ENCODE results near the gene ZPR1. TPM values are rescaled to one million over a fixed set of nuclear protein-coding genes. Genes with fewer than 3 reads are reported as not detected.

ZPR1 gene
- total RNA-seq, 1 donor from 2014 or later: 69.0 TPM

GRCh38 chr11:116791002-116791812, 3.4 kb upstream of the ZPR1 start:
- ATAC-seq (ENCODE audit: low read depth) (peak; percentile 42), DNase-seq (peak; percentile 56)
- CTCF ChIA-PET: interaction anchor here (0.6 to 3.7 kb wide), 12 partner anchors 9 to 439 kb away, joined by 3 to 38 read pairs (median 4); partner anchors contain the start of genes APOA1 and BUD13
- intact Hi-C loops (cut with micrococcal nuclease): loop anchor here (1.0 to 2.0 kb wide), 3 partner anchors 45 to 436 kb away; no protein-coding TSS in a partner anchor
- POLR2A ChIA-PET: interaction anchor here (1.1 kb wide), 1 partner anchor 45 kb away, joined by 3 read pairs; no protein-coding TSS in a partner anchor
- Mint-ChIP-seq H3K9me3 (no peaks in the 10 kb centered on the region), H3K4me1 (peaks cover 28% of the 10 kb centered on the region), H3K27me3 (peaks cover 4% of the 10 kb centered on the region), H3K4me3 (no peak overlapping the region), H3K27ac (no peak overlapping the region), H3K36me3 (ENCODE audit: low read depth) (peaks cover 19% of the 10 kb centered on the region)
- TF ChIP-seq CTCF (IDR thresholded peaks at IDR 0.05): no peak

GRCh38 chr11:116790167-116791001, 2.6 kb upstream of the ZPR1 start:
- H3K9me3 Mint-ChIP-seq: no peaks in the 10 kb centered on the region
- no peak overlapping the region for H3K4me3 Mint-ChIP-seq
- intact Hi-C loops (cut with micrococcal nuclease): loop anchor here (1.0 to 2.0 kb wide), 3 partner anchors 46 to 436 kb away; no protein-coding TSS in a partner anchor
- ATAC-seq (ENCODE audit: low read depth) (no peak), DNase-seq (no peak)
- peaks cover 33% of the 10 kb centered on the region for H3K4me1 Mint-ChIP-seq
- peaks cover 27% of the 10 kb centered on the region for H3K36me3 Mint-ChIP-seq (ENCODE audit: low read depth)
- ChIA-PET POLR2A (interaction anchor here (1.1 kb wide), 1 partner anchor 46 kb away, joined by 3 read pairs; no protein-coding TSS in a partner anchor), CTCF (interaction anchor here (0.6 to 3.7 kb wide), 10 partner anchors 9 to 440 kb away, joined by 3 to 38 read pairs (median 4); partner anchors contain the start of gene APOA1)
- H3K27ac Mint-ChIP-seq: no peak overlapping the region
- H3K27me3 Mint-ChIP-seq: peaks cover 4% of the 10 kb centered on the region
- TF ChIP-seq CTCF (IDR thresholded peaks at IDR 0.05): no peak

GRCh38 chr11:116788975-116789374, 1.2 kb upstream of the ZPR1 start:
- Mint-ChIP-seq H3K27me3 (peaks cover 4% of the 10 kb centered on the region), H3K9me3 (no peaks in the 10 kb centered on the region), H3K36me3 (ENCODE audit: low read depth) (peaks cover 41% of the 10 kb centered on the region), H3K27ac (no peak overlapping the region), H3K4me1 (peaks cover 33% of the 10 kb centered on the region), H3K4me3 (peak overlapping the region; percentile 98)
- no peak for TF ChIP-seq CTCF (IDR thresholded peaks at IDR 0.05)
- ChIA-PET POLR2A (interaction anchor here (1.1 kb wide), 1 partner anchor 441 kb away, joined by 5 read pairs; no protein-coding TSS in a partner anchor), CTCF (interaction anchor here (1.4 to 3.7 kb wide), 2 partner anchors 11 to 316 kb away, joined by 3 to 38 read pairs; no protein-coding TSS in a partner anchor)
- intact Hi-C loops (cut with micrococcal nuclease): loop anchor here (1.0 to 5.0 kb wide), 3 partner anchors 16 to 308 kb away; partner anchors contain the start of gene SIK3
- ATAC-seq (ENCODE audit: low read depth) (no peak), DNase-seq (no peak)

- H3K4me3 Mint-ChIP-seq: peak overlapping the region; percentile 98
- ChIA-PET POLR2A (interaction anchor here (1.0 to 3.1 kb wide), 6 partner anchors 14 to 442 kb away, joined by 4 to 52 read pairs (median 7); partner anchors contain the start of genes BUD13 and PAFAH1B2), CTCF (interaction anchor here (1.4 to 3.7 kb wide), 2 partner anchors 10 to 316 kb away, joined by 3 to 38 read pairs; no protein-coding TSS in a partner anchor)
- H3K27ac Mint-ChIP-seq: peak overlapping the region; percentile 95
- no peaks in the 10 kb centered on the region for H3K9me3 Mint-ChIP-seq
- DNase-seq (no peak), ATAC-seq (ENCODE audit: low read depth) (no peak)
- intact Hi-C loops (cut with micrococcal nuclease): loop anchor here (1.0 to 5.0 kb wide), 3 partner anchors 15 to 309 kb away; partner anchors contain the start of gene SIK3
- peaks cover 43% of the 10 kb centered on the region for H3K36me3 Mint-ChIP-seq (ENCODE audit: low read depth)
- peaks cover 33% of the 10 kb centered on the region for H3K4me1 Mint-ChIP-seq
- TF ChIP-seq CTCF (IDR thresholded peaks at IDR 0.05): no peak
- peaks cover 4% of the 10 kb centered on the region for H3K27me3 Mint-ChIP-seq
Measured at GRCh38 chr11:116788534-116788933, 711 bp upstream of the ZPR1 start.

Data from activated B cell treated with CpG ODN at 0.5 μM for 24 hours (primary cell).